Renal cortical epithelial cell (primary cell): Measurements from ENCODE around the gene RXFP1. TPM values are rescaled to one million over a fixed set of nuclear protein-coding genes. Genes with fewer than 3 reads are reported as not detected.
A peak's percentile ranks its signal among the peaks of the same experiment; 100 is the strongest.

Experiments
- DNase-seq: peaks from one replicate; pipeline ENCODE4 v3.0.0-alpha.2; 2011; ENCODE audit warnings: low read depth
- total RNA-seq: library from RNA; depleted of rRNA; stranded (reverse); fragments of >200 nt; gene quantifications from 2 replicates; pipeline ENCODE4 v1.2.3, GENCODE V29; 2014

RXFP1 gene
- total RNA-seq, 1 donor from 2014 or later: 0.10 TPM

- no peak for DNase-seq
Observed at GRCh38 chr4:158541506-158541905, 19.8 kb downstream of the RXFP1 start.

DNA sequence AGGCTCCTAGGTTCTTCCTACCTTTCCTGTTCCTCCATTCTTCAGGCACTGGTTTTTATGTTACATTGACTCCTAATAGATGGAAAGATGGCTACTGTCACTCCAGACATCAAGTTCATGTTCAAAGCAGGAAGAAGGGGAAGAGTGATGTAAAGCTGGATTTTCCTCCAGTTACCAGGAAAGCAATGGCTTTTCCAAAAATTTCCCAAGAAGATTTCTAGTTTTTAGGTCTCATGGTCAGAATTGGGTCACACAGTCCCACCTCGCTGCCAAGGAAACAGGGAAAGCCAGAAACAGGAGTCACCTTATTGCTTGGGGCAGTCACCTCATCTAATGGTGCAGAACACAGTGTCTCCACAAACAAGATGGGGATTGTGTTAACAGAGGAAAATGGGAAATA is 21.5 kb downstream of the RXFP1 start:
- no peak for DNase-seq

DNA sequence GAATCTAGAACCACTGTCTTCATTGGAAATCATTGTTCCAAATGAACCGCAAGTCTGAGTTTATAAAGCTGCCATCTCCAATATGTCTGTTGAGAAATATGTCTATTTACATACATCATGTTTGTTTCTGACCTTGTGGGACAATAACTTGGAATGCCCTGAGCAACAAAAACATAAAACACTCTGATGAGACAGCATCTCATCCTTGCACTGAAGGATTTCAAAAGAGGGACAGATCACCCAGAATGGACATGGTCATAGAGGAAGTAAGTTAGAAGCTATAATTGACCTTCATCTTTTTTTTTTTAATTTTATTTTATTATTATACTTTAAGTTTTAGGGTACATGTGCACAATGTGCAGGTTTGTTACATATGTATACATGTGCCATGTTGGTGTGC is 22.5 kb downstream of the RXFP1 start:
- no peak for DNase-seq

- no peak for DNase-seq
Observed at GRCh38 chr4:158553364-158553763, 31.7 kb downstream of the RXFP1 start.

DNA sequence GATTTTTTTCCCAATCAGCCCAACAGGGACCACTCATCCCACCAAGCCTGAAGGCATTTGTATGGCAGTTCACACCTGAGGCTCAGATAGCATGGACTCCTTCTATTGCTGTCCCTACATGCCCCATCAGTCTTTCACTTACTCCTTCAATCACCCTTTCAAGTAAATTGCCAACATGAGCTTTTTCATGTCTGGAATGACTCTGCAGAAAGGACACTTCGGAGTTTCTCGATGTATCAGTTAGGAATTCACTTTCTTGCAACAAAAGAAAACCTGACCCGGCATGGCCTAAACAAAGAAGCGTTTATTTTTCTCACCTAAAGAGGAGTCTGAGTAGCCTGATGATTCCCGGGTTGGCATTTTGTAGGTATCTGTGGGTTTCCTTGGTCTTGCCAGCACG is 38.6 kb downstream of the RXFP1 start:
- no peak for DNase-seq

- no peak for DNase-seq
Observed at GRCh38 chr4:158566860-158567259, 45.2 kb downstream of the RXFP1 start.

DNA sequence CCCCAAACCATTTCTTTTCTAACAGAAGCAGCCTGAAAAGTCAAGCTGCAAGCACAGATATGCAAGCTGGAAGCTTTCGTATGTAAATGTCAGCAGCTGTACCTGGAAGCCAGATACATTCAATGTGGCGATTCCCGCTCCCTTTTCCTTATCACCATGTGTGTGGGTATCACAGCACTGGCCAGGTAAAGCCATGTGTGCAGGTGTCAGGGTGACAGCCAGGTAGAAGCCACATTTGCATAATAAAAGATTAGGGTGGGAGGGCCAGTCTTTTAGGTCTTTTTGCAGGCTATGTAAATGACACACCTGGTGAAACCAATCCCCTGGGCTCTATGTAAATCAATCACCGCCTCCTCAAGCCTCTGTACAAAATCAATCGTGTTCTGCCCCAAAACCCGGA is 50.1 kb downstream of the RXFP1 start:
- no peak for DNase-seq

DNA sequence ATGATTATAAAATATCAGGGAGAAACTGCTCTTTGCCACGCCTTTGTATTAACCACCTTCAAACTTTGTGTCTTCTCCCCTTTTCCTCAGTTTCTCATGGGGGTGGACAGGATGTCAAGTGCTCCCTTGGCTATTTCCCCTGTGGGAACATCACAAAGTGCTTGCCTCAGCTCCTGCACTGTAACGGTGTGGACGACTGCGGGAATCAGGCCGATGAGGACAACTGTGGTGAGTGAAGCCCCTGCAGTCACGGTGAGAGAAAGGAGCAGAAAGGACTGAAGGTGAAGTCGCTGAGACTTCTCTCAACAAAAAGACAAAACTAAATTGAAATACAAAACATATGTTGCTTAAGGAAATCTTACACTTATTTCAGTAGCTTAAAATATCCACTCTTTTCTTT is 50.9 kb downstream of the RXFP1 start:
- DNase-seq: no peak

DNA sequence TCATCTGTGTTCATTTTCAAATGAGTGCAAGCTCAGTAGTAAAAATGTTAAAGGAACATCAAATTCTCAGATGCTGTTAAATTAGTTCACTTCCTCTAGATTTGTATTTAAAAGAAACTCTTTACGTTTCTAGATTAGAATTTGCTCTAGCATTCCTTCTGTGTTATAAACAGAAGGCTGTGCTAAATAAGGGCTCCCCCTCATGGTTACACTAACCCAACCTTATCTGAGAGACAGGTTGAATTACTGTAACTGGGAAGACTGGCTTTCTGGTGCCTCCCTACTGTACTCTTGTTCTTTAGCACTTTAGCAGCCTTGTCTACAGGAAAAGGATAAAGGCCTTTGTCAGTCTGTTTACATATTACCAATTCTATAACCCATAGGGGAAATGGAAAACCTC is 56.8 kb downstream of the RXFP1 start:
- peak; percentile 25 for DNase-seq

DNA sequence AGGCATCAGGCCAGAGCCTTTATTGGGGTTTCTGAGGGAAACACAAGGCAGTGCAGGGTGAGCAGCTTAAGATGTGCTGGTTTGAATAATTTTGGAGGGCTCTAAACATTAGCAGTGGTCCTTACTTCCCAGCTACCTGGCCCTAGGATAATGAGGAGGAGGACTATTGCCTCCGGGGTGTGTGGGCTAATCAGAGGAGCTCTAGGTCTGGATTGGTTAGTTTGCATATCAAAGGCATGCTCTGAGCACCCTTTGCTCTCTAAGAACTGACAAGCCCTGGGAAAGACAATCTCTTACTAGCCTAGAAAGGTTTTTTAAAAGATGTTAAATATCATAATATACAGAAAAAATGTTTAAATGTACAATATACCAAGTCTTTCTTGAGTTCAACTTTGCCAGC is 58.4 kb downstream of the RXFP1 start:
- DNase-seq: no peak

DNA sequence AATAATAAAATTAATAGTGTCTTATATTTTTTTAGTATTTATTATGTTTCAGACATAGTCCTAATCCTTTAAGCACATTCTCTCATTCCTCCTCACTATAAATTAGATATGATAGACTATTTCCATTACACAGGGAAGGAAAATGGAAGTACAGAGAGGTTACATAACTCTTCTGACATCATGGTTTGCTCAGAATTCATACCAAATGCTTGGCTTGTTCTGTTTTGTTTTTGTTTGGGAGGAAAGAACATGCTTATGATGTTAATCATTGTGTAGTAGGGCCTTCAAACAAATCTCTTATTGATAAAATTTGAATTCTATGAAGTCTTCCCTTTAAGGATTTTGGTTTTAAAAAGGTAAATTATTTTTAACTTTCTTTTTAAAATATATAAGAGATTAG is 59.5 kb downstream of the RXFP1 start:
- DNase-seq: peak; percentile 9

DNA sequence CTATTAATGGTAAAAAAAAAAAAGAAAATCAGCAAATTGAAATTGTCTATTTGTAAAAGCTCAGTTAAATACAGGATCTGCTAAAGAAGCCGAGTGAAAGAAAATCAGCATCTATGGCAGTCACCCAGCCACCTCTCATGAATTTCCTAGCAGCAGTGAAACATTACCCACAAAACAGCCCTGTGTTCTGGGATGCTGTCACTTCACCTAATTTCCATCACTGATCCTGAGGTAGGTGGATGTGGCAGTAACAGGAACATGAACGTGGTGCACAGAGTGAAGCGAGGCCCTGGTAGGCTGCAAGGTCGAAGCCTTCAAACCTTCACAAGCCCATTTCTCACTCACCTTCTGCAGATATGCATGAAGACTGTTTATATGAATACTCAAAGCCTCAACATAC is 65.2 kb downstream of the RXFP1 start:
- DNase-seq: no peak

DNA sequence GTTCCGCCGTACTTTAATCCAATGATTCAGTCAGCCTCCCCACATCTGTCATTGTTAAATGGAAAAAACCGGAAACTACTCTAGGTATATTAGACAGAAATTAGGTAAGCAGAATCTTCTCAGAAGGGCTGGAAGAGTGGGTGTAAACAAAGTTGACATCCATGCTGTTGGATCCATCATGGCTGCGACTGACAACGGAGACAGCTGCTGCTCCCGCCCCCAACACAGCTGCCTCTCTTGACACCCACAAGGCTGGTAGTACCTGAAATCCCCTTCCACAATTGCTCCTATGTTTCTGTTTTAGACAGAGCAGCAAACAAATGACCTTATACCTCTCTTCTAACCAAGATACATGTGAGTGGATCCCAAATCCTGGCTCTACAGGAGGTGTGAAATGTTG is 66.6 kb downstream of the RXFP1 start:
- no peak for DNase-seq

- DNase-seq: peak; percentile 6
Observed at GRCh38 chr4:158588777-158589176, 67.1 kb downstream of the RXFP1 start.

- no peak for DNase-seq
Observed at GRCh38 chr4:158590306-158590705, 68.6 kb downstream of the RXFP1 start.

DNA sequence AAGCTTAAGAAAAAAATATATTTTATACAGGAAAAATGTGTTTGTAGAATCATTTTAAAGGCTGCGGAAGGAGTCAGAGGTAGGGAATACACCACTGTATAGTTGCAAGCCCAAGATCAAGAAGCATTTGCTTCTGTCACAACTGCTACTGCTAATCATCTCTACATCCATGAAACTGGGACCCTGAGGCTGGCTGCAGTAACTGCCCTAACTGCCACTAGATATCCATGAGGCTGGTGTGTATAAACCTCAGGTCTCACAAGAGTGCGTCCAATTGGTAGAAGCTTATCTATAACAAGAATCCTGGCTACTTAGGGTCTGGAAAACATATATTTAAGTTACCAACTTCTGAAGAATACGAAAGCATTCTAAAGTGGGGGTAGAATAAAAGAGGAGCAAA is 69.1 kb downstream of the RXFP1 start:
- DNase-seq: no peak

GRCh38 chr4:158597879-158598596 is 76.4 kb downstream of the RXFP1 start:
- no peak for DNase-seq

GRCh38 chr4:158599150-158599549 is 77.5 kb downstream of the RXFP1 start:
- DNase-seq: no peak

DNA sequence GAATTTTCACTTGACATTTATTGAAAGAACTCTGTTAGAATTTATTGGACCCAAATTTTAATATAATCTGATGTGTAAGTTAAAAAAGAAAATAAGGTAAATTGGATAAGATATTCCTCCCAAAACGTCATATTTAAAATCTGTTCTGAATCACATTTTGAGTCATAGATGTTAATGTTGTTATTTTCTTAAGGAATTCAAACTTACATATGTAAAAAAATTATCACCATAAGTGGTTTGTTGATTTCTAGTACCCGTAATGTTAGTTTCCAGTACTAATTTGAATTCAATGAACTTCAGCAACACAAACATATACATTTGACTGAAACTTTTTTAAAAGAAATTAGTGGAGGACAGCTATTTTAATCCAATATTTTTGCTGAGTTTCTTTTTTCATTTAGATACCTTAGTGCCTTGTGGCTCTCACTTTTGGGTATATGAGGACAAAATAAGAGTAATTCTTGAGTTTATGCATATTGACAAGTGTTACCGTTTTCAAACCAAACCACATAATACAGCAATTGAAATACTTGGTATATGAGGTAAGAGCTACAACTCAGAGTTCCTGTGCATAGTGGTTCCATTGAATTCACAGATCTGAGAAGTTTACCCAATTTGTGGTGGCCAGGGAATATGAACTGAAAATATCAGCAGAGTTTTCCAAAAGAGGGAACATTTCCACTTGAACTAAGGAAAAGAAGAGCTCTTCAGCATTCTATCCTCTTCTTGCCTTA is 78.2 kb downstream of the RXFP1 start:
- no peak for DNase-seq

- DNase-seq: no peak
Observed at GRCh38 chr4:158604369-158604768, 82.7 kb downstream of the RXFP1 start.

GRCh38 chr4:158605393-158605792 is 83.7 kb downstream of the RXFP1 start:
- DNase-seq: no peak

DNA sequence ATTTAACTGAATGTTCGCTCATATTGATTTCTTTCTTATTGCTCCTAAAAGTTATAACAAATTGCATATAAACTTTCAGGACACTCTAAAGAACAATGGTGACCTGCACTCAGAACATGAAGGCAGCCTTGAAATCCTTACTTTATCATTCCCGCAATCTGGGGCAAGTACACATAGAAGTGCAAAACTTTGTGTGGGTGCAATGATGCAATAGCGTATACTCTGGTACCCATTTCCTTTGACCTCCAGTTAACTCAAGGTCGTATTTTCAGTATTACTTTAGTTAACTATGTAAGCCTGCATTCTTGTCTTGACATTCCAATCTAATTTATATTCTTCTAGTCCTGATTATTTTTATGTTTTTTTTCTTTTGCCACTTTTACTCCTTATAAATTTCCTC is 85.3 kb downstream of the RXFP1 start:
- no peak for DNase-seq

GRCh38 chr4:158609116-158609515 is 87.4 kb downstream of the RXFP1 start:
- DNase-seq: no peak

DNA sequence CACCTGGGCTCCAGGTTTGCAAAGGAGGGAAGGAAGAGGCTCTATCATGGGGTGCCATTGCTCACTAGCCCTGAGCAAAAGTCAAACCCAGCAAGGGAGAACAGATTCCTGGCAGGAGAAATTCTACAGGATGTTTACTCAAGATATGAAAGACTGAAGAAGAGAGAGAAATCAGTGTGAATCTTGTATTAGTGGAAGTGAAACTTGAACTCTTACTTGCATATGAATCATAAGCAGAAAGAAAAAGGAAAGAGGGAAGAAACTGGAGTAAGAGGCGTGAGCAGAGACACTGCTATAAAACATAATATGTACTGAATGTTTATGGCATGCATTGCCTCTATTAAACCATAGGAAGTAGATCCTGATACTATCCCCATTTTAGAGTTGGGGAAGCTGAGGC is 89.1 kb downstream of the RXFP1 start:
- DNase-seq: no peak
